ENCODE data around the gene SYT7.

- no peak for TF ChIP-seq CTCF (IDR thresholded peaks at IDR 0.05)
- TF ChIP-seq JUNB (IDR thresholded peaks at IDR 0.05), result no peak
- TF ChIP-seq RAD21 (conservative IDR thresholded peaks at IDR 0.05 in 1 of 2, IDR thresholded peaks at IDR 0.05 in 1 of 2), result no peak
- no peak for TF ChIP-seq JUN (IDR thresholded peaks at IDR 0.05)
- no peak for TF ChIP-seq RARB (CRISPR knock-in tag; IDR thresholded peaks at IDR 0.05)
- TF ChIP-seq PHF8 (IDR thresholded peaks at IDR 0.05; ENCODE audit: borderline replicate concordance, low read depth), result no peak
- no peak for TF ChIP-seq USF2 (IDR thresholded peaks at IDR 0.05)
- no peak for TF ChIP-seq REST (IDR thresholded peaks at IDR 0.05)
- TF ChIP-seq MAZ (IDR thresholded peaks at IDR 0.05; ENCODE audit: borderline replicate concordance, low read depth, low read length), result no peak
These were observed 7.9 kb upstream of the SYT7 start for GRCh38 chr11:61588728-61589191.
